Measurements from ENCODE around the gene DEAF1.

DNA sequence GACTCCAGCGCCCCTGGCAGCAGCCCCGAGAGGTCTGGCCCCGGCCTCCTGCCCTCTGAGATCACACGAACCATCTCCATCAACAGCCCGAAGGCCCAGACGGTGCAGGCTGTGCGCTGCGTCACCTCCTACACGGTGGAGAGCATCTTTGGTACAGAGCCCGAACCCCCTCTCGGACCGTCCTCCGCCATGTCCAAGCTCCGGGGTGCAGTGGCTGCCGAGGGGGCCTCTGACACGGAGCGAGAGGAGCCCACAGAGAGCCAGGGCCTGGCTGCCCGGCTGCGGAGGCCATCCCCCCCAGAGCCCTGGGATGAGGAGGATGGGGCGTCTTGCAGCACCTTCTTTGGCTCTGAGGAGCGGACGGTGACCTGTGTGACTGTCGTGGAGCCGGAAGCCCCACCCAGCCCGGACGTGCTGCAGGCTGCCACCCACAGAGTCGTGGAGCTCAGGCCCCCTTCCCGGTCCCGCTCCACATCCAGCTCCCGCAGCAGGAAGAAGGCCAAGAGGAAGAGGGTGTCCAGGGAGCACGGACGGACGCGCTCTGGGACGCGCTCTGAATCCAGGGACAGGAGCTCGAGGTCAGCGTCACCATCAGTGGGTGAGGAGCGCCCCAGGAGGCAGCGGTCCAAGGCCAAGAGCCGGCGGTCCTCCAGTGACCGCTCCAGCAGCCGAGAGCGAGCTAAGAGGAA lies 86.9 kb downstream of the DEAF1 start:
- TF ChIP-seq EZH2phosphoT487 (IDR thresholded peaks at IDR 0.05; ENCODE audit: insufficient read depth, low read depth) = no peak
- TF ChIP-seq EZH2 (IDR thresholded peaks at IDR 0.05; ENCODE audit: insufficient read depth, poor library complexity, severe bottlenecking) = no peak

All from GM23248 (cell line).